ENCODE data around the gene CRY2.

GRCh38 chr11:45896422-45896984 is 49.2 kb downstream of the CRY2 start:
- no peak for TF ChIP-seq GATA3 (IDR thresholded peaks at IDR 0.05; ENCODE audit: low read depth, low read length)
- TF ChIP-seq GATA2 (IDR thresholded peaks at IDR 0.05; ENCODE audit: low read depth, low read length): no peak

All from SH-SY5Y (cell line).